Smooth muscle cell (in vitro differentiated cells): Measurements from ENCODE around the gene CD300E. TPM values are rescaled to one million over a fixed set of nuclear protein-coding genes. Genes with fewer than 3 reads are reported as not detected.

ENCODE experiments used
- DNase-seq: peaks from one replicate; lab custom pipeline; 2025; ENCODE audit not compliant: unreplicated experiment; lab: John Stamatoyannopoulos, UW
- H2AFZ ChIP-seq: fragments of 200-600 bp; sonication (generic); 2 replicates; pipeline ENCODE4 v1.6.0; 2016; ENCODE audit warnings: antibody characterized with exemption, low read depth, mild to moderate bottlenecking
- H3F3A ChIP-seq: fragments of 200-600 bp; sonication (generic); 2 replicates; pipeline ENCODE4 v1.6.0; 2017; ENCODE audit warnings: antibody characterized with exemption, low read depth
- H3K27ac ChIP-seq: fragments of 200-600 bp; sonication (generic); 2 replicates; pipeline ENCODE4 v1.5.1; 2016; ENCODE audit warnings: low read depth, mild to moderate bottlenecking
- H3K27me3 ChIP-seq: fragments of 200-600 bp; sonication (generic); 2 replicates; pipeline ENCODE4 v1.6.1; 2016; ENCODE audit warnings: low read depth, mild to moderate bottlenecking
- H3K36me3 ChIP-seq: fragments of 200-600 bp; sonication (generic); 2 replicates; pipeline ENCODE4 v1.5.1; 2016; ENCODE audit warnings: low read depth
- H3K4me1 ChIP-seq: fragments of 200-600 bp; sonication (generic); 2 replicates; pipeline ENCODE4 v1.5.1; 2016; ENCODE audit warnings: low read depth
- H3K4me2 ChIP-seq: fragments of 200-600 bp; sonication (generic); 2 replicates; pipeline ENCODE4 v1.6.0; 2016; ENCODE audit warnings: mild to moderate bottlenecking
- H3K4me3 ChIP-seq: fragments of 200-600 bp; sonication (generic); 2 replicates; pipeline ENCODE4 v1.5.1; 2016; ENCODE audit warnings: mild to moderate bottlenecking
- H3K79me2 ChIP-seq: fragments of 200-600 bp; sonication (generic); 2 replicates; pipeline ENCODE4 v1.6.0; 2016; ENCODE audit warnings: low read depth, mild to moderate bottlenecking
- H3K9ac ChIP-seq: fragments of 200-600 bp; sonication (generic); 2 replicates; pipeline ENCODE4 v1.6.0; 2016; ENCODE audit warnings: low read depth
- H3K9me3 ChIP-seq: fragments of 200-600 bp; sonication (generic); replicated peaks from 2 replicates; pipeline ENCODE4 v1.5.1; 2016; ENCODE audit warnings: low read depth
- H4K20me1 ChIP-seq: fragments of 200-600 bp; sonication (generic); 2 replicates; pipeline ENCODE4 v1.6.0; 2016; ENCODE audit warnings: low read depth
- CTCF ChIP-seq: fragments of 200-600 bp; sonication (generic); IDR thresholded peaks from 2 replicates; pipeline ENCODE4 v1.5.1; 2017; ENCODE audit warnings: borderline replicate concordance, mild to moderate bottlenecking, antibody characterized with exemption; ENCODE audit not compliant: insufficient read depth, poor library complexity, severe bottlenecking
- WGBS: methylation state at CpG from one replicate; pipeline ENCODE4 v1.1.7; 2016; ENCODE audit warnings: low lambda C conversion rate; 5-methylcytosine and 5-hydroxymethylcytosine counted together
- polyA plus RNA-seq: library from polyadenylated mRNA; unstranded; fragments of >200 nt; fragmentation: Nextera tagmentation; extraction: Ambion mirVana; gene quantifications from 2 replicates; pipeline ENCODE4 v1.2.1, GENCODE V29; 2016
- total RNA-seq: library from RNA; depleted of rRNA; stranded (reverse); fragments of >200 nt; gene quantifications from 2 replicates; pipeline ENCODE4 v1.2.3, GENCODE V29; 2014

Gene CD300E
- total and polyA plus RNA-seq, 2 experiments from 2014 or later = not detected

- Histone ChIP-seq H3K4me1 (no peaks in the 10 kb centered on the region), H3K27me3 (peaks cover 6% of the 10 kb centered on the region), H3K79me2 (no peaks in the 10 kb centered on the region), H3K9ac (no peak overlapping the region), H2AFZ (no peak overlapping the region), H3K36me3 (no peaks in the 10 kb centered on the region), H3K4me3 (no peak overlapping the region), H4K20me1 (no peaks in the 10 kb centered on the region), H3F3A (no peaks in the 10 kb centered on the region), H3K9me3 (no peaks in the 10 kb centered on the region), H3K27ac (no peak overlapping the region), H3K4me2 (no peak overlapping the region)
- TF ChIP-seq CTCF = no peak
- DNase-seq = no peak
- 82% methylated on average over 4 of the region's 4 CpGs for WGBS
Measured at GRCh38 chr17:74642556-74642955, 19.0 kb upstream of the CD300E start.

- no peak for DNase-seq
- Histone ChIP-seq H3F3A (no peaks in the 10 kb centered on the region), H3K4me2 (no peak overlapping the region), H3K9ac (no peak overlapping the region), H2AFZ (no peak overlapping the region), H3K36me3 (no peaks in the 10 kb centered on the region), H3K4me1 (no peaks in the 10 kb centered on the region), H3K27me3 (peaks cover 6% of the 10 kb centered on the region), H4K20me1 (no peaks in the 10 kb centered on the region), H3K79me2 (no peaks in the 10 kb centered on the region), H3K27ac (no peak overlapping the region), H3K4me3 (no peak overlapping the region), H3K9me3 (no peaks in the 10 kb centered on the region)
- TF ChIP-seq CTCF = no peak
- WGBS = 93% methylated on average over 2 of the region's 2 CpGs
Measured at GRCh38 chr17:74641958-74642298, 18.4 kb upstream of the CD300E start.

DNA sequence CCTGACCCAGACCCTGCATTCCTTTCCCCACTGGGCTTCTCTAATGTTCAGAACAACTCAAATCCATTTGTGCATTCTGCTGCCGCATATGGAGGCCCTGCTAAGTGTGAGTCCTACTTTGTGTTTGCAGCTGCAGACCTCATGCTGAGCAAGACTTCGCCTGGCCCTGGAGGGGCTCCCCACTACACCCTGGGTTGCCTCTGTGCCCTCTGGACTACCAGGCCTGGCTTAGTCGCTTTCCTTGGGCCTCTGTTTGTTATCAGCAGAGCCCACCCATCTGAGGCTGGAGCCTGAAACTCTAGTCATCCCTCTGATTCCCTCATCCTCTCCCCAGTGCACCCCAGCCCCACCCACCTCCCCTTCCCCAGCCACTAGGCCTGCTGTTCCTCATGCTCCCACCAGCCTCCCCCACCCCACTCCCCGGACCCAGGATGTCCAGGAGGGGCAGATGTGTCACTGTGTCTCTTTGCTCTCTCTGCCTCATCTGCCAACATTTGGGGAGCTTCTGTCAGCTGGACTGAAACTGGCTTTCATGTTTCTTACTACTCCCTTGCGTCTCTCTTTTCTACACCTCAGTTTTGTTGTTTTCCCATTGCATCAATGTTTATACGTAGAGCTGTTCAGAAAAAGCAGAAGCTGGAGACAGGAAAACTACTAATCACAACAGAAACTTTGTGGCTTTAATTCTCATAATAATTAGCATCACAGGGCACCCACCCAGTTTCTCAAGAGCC is 17.9 kb upstream of the CD300E start:
- Histone ChIP-seq H3K9ac (no peak overlapping the region), H3K9me3 (no peaks in the 10 kb centered on the region), H3K27ac (no peak overlapping the region), H2AFZ (no peak overlapping the region), H3K4me3 (no peak overlapping the region), H3K27me3 (peaks cover 6% of the 10 kb centered on the region), H3K36me3 (no peaks in the 10 kb centered on the region), H4K20me1 (no peaks in the 10 kb centered on the region), H3K79me2 (no peaks in the 10 kb centered on the region), H3F3A (no peaks in the 10 kb centered on the region), H3K4me2 (no peak overlapping the region), H3K4me1 (peaks cover under 1% of the 10 kb centered on the region)
- no peak for TF ChIP-seq CTCF
- WGBS = 84% methylated on average over 6 of the region's 6 CpGs
- no peak for DNase-seq

- no peaks in the 10 kb centered on the region for H3K36me3 ChIP-seq
- H3K4me2 ChIP-seq = no peak overlapping the region
- no peak overlapping the region for H3K27ac ChIP-seq
- peaks cover 14% of the 10 kb centered on the region for H3K4me1 ChIP-seq
- H3K4me3 ChIP-seq = no peak overlapping the region
- no peak overlapping the region for H3K9ac ChIP-seq
- WGBS = 75% methylated on average over 10 of the region's 10 CpGs
- no peaks in the 10 kb centered on the region for H3K79me2 ChIP-seq
- TF ChIP-seq CTCF = no peak
- no peaks in the 10 kb centered on the region for H3K9me3 ChIP-seq
- H2AFZ ChIP-seq = no peak overlapping the region
- no peaks in the 10 kb centered on the region for H4K20me1 ChIP-seq
- peaks cover 6% of the 10 kb centered on the region for H3K27me3 ChIP-seq
- no peaks in the 10 kb centered on the region for H3F3A ChIP-seq
- no peak for DNase-seq
Measured at GRCh38 chr17:74639704-74640151, 16.2 kb upstream of the CD300E start.
